Epithelial cell of esophagus (primary cell): Measurements from ENCODE around the gene SND1.

Experiments
- DNase-seq: peaks from one replicate; pipeline ENCODE4 v3.0.0; 2010; ENCODE audit warnings: low read depth
- H3K4me3 ChIP-seq: 2 replicates; pipeline ENCODE4 v1.5.1; 2011; ENCODE audit warnings: mild to moderate bottlenecking, low read length, control low read depth
- TF ChIP-seq, protein P1 (sequence below): IDR thresholded peaks from 2 replicates; pipeline ENCODE4 v1.5.1; 2011; ENCODE audit warnings: low read depth, mild to moderate bottlenecking, low read length, control low read depth, inconsistent platforms; ENCODE audit not compliant: insufficient read depth; ENCODE audit errors: missing control alignments

SND1 gene

DNA sequence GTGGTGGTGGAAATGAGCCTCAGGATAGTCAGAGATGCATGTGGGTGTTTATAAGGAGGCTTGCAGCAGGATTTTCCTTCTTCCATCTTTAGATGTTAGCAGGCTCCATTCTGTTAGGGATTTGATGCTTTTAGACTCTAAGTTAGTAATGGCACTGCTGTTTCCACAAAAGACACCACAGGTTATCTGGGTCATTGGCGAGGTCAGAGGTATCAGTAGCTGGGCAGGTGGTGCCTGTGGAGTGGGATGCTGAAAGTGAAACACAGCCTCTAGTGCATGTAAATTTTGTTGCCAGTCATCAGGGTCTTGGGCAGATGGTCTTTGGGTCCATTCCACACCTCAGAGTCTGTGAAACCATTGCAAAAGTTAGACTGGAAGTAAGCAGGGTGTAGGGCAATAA lies 33.2 kb upstream of the SND1 start:
- no peak for DNase-seq
- TF ChIP-seq, protein P1, sequence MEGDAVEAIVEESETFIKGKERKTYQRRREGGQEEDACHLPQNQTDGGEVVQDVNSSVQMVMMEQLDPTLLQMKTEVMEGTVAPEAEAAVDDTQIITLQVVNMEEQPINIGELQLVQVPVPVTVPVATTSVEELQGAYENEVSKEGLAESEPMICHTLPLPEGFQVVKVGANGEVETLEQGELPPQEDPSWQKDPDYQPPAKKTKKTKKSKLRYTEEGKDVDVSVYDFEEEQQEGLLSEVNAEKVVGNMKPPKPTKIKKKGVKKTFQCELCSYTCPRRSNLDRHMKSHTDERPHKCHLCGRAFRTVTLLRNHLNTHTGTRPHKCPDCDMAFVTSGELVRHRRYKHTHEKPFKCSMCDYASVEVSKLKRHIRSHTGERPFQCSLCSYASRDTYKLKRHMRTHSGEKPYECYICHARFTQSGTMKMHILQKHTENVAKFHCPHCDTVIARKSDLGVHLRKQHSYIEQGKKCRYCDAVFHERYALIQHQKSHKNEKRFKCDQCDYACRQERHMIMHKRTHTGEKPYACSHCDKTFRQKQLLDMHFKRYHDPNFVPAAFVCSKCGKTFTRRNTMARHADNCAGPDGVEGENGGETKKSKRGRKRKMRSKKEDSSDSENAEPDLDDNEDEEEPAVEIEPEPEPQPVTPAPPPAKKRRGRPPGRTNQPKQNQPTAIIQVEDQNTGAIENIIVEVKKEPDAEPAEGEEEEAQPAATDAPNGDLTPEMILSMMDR: no peak
- H3K4me3 ChIP-seq: no peak overlapping the region

DNA sequence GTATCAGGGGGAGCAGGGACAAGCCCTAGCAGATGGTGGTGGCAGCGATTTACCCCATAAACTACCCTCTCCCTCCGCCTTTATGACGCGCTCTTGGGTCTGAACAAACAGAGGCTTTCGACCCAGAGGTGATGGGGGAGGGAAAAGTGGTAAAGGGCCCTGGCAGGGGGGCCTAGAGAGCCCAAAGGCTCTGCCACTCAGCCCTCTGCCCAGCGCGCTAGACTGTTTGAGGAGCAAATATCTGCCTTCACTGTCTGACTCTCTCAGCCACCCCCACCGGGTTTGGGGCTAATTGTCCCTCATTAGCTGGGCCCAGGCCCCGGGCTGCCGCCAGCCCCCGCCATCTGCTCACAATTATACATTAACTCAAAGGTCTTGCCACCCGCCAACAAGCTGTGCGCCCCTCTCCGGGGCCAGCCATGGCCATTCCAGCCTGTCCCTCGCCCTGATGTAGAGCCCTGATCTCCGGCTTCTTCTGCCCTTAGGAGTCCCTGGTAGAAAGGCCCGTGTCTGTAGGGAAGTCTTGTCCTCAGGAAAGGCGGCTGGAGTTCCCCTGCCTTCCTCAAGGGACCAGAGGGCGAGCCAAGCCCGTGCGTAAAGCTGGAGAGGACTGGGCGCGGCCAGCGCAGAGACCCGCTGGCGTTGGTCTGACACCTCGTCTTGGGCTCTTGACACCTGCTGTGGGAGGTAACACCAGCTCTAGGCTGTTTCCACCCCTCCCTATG lies 32.2 kb upstream of the SND1 start:
- H3K4me3 ChIP-seq: no peak overlapping the region
- TF ChIP-seq, protein P1: no peak
- DNase-seq: no peak

DNA sequence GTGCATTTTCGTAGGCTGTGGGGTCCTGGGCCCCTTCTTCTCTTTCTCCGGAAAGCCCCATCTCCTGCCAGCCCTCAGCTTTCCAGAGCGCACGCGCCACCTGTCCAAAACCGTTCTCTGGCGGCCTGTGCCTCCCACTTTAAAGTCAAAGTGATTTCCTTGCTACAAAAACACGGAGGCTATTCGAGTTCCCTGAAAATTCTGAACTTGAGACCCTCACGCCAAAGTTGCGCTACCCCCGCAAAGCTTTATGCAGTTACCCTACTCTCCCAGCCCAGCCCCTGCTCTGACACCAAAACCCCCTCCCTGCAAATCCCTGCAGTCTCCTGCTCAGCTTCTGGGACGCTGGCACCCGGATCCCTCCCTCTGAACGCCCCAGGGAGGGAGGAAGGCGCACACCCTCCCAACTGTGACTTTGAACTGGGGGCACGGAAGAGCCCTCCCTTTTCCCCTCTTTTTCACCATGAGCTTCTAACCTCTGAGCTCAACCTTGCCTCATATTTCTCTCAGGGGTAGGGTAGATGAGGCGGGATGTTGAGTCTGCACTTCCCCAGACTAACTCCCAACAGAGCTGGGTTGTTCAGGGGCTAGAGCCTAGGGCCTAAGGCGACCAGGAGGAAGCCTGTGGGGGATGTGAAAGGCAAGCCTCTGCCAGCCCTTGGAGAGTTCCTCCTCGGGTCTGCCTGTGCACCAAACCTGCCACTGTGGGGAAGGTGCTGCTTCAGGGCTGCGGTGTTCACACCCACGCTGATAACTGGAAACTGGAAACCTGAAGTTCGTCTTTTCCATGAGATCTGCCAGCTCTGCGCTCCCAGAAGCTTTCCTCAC lies 31.4 kb upstream of the SND1 start:
- no peak overlapping the region for H3K4me3 ChIP-seq
- DNase-seq: peak; percentile 14
- TF ChIP-seq, protein P1: no peak

DNA sequence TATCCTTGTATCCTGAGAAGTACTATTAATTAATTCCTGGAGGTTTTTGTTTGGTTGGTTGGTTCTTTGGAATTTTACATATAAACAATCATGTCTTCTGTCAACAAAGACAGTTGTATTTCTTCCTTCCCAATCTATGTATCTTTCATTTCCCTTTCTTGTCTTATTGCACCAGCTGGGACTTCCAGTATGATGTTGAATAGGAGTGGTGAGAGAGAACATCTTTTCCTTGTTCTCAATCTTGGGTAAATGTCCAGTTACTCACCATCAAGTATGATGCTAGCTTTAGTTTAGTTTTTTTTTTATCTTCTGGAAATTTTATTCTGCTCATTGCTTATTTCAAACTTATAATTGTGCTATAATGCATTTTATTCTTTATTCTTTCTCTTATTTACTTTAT lies 26.7 kb upstream of the SND1 start:
- TF ChIP-seq, protein P1: no peak
- DNase-seq: no peak
- H3K4me3 ChIP-seq: no peak overlapping the region

DNA sequence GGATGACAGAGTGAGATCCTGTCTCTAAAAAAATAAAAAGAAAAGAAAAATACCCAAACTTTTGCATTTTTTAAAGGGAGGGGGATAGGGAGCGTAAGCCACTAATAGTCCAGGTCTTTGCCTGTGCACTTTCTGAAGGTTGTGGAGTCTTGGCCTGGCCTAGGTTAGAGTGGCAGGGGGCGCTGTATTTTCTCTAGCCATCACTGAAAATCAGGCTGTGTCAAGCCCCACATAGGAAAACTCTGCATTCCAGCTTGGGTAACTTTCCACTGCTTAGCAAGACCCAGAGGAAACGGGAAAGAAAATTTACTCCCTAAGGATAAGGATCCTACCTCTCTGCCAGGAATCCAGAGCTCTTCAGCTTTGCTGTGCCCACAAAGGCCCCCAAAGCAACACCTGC lies 23.5 kb upstream of the SND1 start:
- TF ChIP-seq, protein P1: no peak
- no peak overlapping the region for H3K4me3 ChIP-seq
- DNase-seq: no peak

DNA sequence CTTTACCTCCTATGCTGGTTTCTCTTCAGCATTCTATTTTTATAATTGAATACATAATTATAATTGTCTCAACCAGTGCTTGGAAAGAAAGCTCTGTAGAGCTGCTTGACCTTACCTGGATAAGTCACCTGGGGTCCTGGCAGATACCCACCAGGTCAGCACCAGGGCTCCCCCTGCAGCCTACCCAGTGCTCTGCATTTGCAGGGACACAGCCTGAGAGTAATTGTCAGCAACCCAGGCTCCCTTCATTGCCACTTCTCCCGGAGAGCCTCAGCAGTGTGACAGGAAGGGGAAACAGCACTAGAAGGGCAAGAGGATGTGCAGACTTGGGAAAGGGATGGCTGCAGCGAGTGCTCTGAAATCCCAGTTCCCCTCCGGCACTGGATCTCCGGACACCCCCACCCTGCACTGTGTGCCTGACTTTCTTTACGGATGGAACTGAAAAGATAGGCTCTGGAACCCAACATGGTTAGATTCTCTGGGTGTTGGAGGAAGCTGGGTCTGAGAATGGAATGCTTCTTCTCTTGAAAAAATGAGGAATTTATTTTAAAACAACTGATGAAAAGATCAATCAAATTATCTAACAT lies 22.6 kb upstream of the SND1 start:
- H3K4me3 ChIP-seq: no peak overlapping the region
- peak; percentile 37 for DNase-seq
- TF ChIP-seq, protein P1: peak; percentile 49
